ENCODE data around the gene DYNC2I2.
"Not testable (repeated sequence)": the region's sequence is repeated elsewhere in the genome, so short reads cannot be mapped to it uniquely, and the experiment has no call there.

The DYNC2I2 gene

DNA sequence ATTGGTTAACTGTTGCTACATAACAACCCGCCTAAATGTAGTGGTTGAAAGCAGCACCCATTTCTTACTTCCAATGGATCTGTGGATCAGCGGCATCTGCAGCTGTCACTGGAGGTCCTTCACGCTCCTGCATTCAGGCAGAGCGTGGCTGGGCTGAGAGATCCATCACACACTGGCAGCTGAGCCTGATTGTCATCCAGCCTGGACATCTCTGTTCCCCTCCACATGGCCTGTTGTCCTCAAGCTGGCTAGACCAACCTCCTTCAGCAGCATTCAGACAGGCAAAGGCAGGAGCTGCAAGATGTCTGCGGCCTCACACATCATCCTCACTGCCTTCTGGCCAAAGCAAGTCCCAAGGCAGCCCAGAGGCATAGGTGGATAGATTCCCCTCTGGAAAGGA lies 36.9 kb downstream of the DYNC2I2 start:
- DNase-seq (ENCODE audit: low read depth in 1 of 2, low spot score in 1 of 2), result no peak

DNA sequence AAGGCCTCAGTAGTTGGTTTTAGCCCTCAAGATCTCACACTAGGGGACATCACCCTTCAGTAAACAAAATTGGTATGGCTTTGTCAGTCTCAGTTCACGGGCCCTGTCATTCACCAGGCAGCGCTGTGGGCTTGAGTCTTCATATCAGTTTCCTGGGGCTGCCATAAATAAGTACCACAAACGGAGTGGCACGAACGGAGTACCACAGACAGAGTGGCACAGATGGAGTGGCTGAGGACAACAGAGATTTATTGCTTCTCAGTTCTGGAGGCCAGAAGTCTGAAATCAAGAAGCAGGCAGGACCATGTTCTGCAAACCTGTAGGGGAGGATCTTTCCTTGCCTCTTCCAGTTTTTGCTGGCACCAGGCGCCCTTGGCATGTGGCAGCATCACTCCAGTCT lies 37.5 kb downstream of the DYNC2I2 start:
- no peak for DNase-seq (ENCODE audit: low read depth in 1 of 2, low spot score in 1 of 2)

DNA sequence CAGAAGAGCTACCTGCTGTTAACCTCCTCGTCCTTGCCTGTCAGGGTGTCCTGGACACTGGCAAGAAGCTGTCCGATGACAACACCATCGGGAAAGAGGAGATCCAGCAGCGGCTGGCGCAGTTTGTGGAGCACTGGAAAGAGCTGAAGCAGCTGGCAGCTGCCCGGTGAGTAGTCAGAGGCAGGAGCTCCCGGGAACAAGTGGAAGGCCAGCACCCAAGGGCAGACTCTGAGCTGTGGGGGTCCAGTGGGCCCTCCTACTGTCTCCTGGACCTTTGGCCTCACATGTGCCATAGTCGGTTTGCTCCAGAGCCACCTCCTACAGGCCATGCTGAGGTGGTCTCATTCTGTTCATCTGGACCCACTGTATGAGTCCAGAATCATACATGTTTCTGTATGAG lies 38.7 kb downstream of the DYNC2I2 start:
- DNase-seq (ENCODE audit: low read depth in 1 of 2, low spot score in 1 of 2), result no peak

- no peak for DNase-seq (ENCODE audit: low read depth in 1 of 2, low spot score in 1 of 2)
These were observed 41.1 kb downstream of the DYNC2I2 start for GRCh38 chr9:128615571-128615970.

DNA sequence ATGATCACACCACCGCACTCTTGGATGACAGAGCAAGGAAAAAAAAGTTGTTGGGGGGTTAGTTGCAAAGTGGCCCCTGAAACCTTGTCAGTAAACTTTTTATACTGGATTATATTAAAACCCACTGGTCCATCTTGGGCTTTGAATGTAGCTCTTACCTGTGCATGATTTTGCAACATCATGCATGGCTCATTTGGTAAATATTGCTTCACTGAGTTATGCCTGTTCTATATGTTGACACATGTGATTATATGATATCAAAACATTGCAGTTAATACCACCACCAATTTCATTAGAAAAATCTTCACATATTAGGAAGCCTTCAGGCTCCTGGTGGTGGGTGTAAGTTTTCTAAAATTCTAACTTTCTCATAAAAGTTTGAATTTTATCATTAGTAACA lies 41.9 kb downstream of the DYNC2I2 start:
- no peak for DNase-seq (ENCODE audit: low read depth in 1 of 2, low spot score in 1 of 2)

DNA sequence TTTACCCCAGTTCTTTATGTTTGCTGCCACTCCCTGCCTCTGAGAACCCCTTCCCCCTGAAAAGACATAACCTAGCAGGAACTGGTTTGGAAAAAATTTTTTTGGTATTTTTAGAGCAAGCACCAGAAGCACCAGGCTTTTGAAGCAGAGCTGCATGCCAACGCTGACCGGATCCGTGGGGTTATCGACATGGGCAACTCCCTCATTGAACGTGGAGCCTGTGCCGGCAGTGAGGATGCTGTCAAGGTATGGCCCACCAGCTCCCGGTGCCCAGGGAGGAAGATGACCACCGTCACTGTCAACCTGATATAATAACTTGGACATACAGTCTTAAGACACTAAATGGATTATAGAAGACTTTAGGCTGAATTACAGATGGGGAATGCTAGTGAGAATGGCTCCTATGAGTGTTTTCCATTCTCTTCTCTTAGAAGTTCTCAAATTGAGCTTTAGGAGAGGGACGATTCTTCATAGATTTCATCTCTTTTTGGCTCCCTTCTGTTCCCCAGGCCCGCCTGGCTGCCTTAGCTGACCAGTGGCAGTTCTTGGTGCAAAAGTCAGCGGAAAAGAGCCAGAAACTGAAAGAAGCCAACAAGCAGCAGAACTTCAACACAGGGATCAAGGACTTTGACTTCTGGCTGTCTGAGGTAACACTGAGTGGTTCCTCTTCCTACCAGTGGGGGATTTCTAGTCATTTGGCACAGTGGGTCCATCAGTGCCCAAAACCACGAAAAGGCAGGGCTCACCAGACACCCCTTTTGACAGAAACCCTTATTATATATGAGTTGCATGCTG lies 44.9 kb downstream of the DYNC2I2 start:
- DNase-seq (ENCODE audit: low read depth in 1 of 2, low spot score in 1 of 2), result no peak

DNA sequence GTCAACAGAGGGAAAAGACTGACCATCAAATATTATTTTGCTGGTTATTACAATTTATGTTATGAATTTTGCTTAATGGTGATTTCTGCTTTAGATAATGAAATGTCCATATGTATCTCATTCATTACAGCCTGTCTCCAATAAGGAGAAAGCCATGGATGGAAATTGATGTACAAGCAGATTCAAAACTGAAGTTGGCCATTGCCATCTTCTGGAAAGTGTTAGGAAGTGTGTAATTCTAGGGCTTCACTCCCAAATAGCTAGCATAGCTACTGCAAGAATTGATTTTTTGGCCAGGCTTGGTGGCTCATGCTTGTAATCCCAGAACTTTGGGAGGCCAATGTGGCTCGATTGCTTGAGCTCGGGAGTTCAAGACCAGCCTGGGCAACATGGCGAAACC lies 45.8 kb downstream of the DYNC2I2 start:
- DNase-seq (ENCODE audit: low read depth in 1 of 2, low spot score in 1 of 2), result no peak

DNA sequence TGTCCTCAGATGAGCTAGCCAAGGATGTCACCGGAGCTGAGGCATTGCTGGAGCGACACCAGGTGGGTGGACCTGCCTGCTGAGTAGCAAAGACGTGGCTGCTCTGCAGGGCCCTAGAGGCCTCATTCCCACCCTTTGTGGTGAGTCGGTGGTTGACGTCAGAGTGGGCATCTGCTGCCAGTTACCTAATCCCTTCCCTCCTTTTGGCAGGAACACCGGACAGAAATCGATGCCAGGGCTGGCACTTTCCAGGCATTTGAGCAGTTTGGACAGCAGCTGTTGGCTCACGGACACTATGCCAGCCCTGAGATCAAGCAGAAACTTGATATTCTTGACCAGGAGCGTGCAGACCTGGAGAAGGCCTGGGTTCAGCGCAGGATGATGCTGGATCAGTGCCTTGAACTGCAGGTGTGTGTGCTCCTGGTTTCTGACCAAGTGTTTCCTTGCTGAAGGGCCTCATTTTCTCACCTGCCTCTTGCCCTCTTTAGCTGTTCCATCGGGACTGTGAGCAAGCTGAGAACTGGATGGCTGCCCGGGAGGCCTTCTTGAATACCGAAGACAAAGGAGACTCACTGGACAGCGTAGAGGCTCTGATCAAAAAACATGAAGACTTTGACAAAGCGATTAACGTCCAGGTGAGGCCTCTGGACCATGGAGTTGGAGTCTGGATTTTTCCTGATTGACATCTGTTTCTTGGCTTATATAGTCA lies 48.9 kb downstream of the DYNC2I2 start:
- no peak for DNase-seq (ENCODE audit: low read depth in 1 of 2, low spot score in 1 of 2)

- DNase-seq (ENCODE audit: low read depth in 1 of 2, low spot score in 1 of 2), result no peak
These were observed 53.0 kb downstream of the DYNC2I2 start for GRCh38 chr9:128603697-128604096.

- DNase-seq (ENCODE audit: low read depth in 1 of 2, low spot score in 1 of 2), result no peak
These were observed 56.5 kb downstream of the DYNC2I2 start for GRCh38 chr9:128600099-128600498.

- DNase-seq (ENCODE audit: low read depth in 1 of 2, low spot score in 1 of 2), result no peak
These were observed 61.2 kb downstream of the DYNC2I2 start for GRCh38 chr9:128595471-128595870.

DNA sequence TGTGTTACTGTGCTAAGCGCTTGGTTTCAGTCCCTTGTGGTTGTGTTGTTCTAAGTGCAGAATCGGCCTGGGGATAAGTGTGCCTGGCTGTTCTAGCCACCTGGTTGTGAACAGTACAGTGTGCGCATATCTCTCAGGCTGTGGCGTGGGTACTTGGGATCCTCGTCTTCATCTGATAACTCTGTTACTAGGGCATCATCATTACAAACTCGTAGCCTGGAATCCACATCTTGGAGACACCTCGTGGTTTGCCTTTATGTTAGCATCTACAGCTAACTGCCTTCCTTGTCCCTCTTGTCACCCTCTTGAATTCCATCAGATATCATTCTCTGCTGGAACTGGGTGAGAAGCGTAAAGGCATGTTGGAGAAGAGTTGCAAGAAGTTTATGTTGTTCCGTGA lies 62.8 kb downstream of the DYNC2I2 start:
- DNase-seq (ENCODE audit: low read depth in 1 of 2, low spot score in 1 of 2), result no peak

- DNase-seq (ENCODE audit: low read depth in 1 of 2, low spot score in 1 of 2), result no peak
These were observed 63.6 kb downstream of the DYNC2I2 start for GRCh38 chr9:128593039-128593438.

DNA sequence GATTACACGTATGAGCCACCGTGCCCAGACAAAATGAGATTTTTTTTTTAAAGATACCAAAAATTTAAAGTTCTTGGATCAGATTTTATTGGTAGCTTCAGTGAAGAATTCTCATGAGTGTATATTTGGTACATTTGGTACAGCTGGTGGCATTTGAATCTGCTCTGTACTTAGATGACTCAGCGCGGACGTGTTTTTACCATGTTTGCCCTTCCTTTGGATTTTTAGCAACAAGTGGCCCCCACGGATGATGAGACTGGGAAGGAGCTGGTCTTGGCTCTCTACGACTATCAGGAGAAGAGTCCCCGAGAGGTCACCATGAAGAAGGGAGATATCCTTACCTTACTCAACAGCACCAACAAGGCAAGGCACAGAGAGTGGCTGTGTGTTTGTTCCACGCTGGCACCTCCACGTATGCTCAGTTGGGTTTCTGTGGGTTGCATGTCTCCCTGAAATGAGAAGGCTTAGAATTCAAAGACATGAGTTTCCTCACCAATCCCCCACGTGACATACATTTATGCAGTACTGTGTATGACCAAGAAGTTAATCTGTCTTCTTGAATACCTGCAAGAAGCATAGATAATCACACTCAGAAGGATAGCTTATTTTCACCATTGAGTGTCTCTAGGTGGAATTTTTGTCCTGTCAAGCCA lies 67.9 kb downstream of the DYNC2I2 start:
- no peak for DNase-seq (ENCODE audit: low read depth in 1 of 2, low spot score in 1 of 2)

DNA sequence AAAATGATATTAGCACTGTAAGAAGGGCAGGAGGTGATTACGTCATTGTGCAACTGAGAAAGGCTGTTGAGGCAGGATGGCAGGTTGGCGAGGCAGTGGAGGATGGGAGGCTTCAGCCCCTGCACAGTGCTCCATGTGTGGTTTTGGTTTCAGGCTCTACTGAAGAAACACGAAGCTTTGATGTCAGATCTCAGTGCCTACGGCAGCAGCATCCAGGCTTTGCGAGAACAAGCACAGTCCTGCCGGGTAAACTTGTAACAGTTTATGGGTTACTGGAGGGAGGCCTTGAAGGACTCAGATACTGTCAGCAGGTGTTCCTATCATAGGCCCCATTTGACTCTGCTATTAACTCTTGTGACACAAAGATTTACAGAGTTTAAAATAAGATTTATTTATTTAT lies 69.2 kb downstream of the DYNC2I2 start:
- DNase-seq (ENCODE audit: low read depth in 1 of 2, low spot score in 1 of 2), result peak in 1 of 2 donors; percentile 3

- DNase-seq (ENCODE audit: low read depth in 1 of 2, low spot score in 1 of 2), result not testable (repeated sequence)
These were observed 69.7 kb downstream of the DYNC2I2 start for GRCh38 chr9:128586934-128587333.

- DNase-seq (ENCODE audit: low read depth in 1 of 2, low spot score in 1 of 2), result not testable (repeated sequence)
These were observed 71.5 kb downstream of the DYNC2I2 start for GRCh38 chr9:128585155-128585554.

Measured in activated T-helper 1 cell treated with anti-CD3 and anti-CD28 coated beads, Interleukin-2, amount 50 U/mL, for 16 hours (primary cell).